Measurements from ENCODE around the gene ISG15.
"Not testable (repeated sequence)": the region's sequence is repeated elsewhere in the genome, so short reads cannot be mapped to it uniquely, and the experiment has no call there.

Gene ISG15

GRCh38 chr1:995665-996633 is 17.3 kb upstream of the ISG15 start:
- no peak for DNase-seq

DNA sequence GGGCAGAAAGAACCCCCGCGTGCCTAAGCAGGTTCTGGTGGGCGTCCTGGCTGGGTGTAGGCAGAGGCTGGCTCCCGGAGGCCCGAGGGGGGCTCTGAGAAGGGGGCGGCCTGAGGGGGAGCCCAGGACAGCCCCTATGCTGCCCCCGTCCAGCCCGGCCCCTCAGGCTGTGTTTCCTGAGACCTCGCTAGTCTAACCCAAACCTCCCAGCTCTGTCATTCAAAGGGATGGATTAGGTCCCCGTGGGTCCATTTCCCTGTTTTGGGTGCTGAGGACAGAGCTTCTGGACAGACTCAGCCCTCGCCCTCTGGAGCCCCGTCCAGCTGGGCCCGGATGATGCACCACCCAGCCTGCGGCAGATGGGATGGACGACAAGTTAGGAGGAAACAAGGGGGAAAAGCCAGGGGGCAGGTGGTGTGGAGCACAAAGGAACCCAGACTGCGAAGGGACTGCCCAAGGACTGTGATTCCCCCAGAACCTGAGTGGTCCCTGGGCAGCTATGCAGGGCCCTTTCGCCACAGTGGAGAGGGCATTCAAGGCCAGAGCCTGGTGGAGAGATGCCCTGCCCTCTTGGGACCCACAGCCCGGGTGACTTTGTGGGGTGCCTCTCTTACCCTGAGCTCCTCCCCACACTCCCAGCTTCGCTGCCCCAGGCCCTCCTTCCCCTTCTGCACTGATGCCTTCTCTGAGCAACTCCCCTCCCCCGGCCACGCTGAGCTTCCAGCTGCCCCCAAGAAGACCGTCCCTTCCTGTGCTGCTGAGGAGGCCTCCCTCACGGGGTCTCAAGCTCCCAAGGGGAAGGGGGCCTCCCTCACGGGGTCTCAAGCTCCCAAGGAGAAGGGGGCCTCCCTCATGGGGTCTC is 16.2 kb upstream of the ISG15 start:
- no peak for DNase-seq

GRCh38 chr1:997713-997992 is 15.6 kb upstream of the ISG15 start:
- DNase-seq = no peak

- no peak for DNase-seq
Observed at GRCh38 chr1:997993-998744, 15.1 kb upstream of the ISG15 start.

DNA sequence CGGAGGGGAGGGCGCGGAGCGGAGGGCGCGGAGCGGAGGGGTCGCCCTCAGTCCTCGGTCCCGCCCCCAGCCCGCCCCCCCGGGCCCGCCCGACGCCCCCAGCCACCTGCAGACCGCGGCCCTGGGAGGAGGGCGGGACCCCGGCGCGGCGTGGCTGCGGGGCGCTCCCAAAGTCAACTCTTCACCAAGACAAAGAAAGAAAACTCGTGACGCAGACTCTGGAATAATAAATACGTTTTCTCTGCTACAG is 14.6 kb upstream of the ISG15 start:
- DNase-seq = no peak

- DNase-seq = no peak
Observed at GRCh38 chr1:998995-999724, 14.1 kb upstream of the ISG15 start.

GRCh38 chr1:999725-1000356 is 13.5 kb upstream of the ISG15 start, which contains the start of gene HES4:
Gene HES4, minus strand, starts transcription at chr1:1000097. Its CDS starts 124 bp downstream, at chr1:999973.
- DNase-seq = peak; percentile 48

GRCh38 chr1:1000357-1001056 is 12.8 kb upstream of the ISG15 start:
- DNase-seq = peak; percentile 68

- no peak for DNase-seq
Observed at GRCh38 chr1:1001057-1001783, 12.1 kb upstream of the ISG15 start.

- no peak for DNase-seq
Observed at GRCh38 chr1:1003618-1004419, 9.5 kb upstream of the ISG15 start.

- DNase-seq = no peak
Observed at GRCh38 chr1:1004420-1004779, 8.9 kb upstream of the ISG15 start.

DNA sequence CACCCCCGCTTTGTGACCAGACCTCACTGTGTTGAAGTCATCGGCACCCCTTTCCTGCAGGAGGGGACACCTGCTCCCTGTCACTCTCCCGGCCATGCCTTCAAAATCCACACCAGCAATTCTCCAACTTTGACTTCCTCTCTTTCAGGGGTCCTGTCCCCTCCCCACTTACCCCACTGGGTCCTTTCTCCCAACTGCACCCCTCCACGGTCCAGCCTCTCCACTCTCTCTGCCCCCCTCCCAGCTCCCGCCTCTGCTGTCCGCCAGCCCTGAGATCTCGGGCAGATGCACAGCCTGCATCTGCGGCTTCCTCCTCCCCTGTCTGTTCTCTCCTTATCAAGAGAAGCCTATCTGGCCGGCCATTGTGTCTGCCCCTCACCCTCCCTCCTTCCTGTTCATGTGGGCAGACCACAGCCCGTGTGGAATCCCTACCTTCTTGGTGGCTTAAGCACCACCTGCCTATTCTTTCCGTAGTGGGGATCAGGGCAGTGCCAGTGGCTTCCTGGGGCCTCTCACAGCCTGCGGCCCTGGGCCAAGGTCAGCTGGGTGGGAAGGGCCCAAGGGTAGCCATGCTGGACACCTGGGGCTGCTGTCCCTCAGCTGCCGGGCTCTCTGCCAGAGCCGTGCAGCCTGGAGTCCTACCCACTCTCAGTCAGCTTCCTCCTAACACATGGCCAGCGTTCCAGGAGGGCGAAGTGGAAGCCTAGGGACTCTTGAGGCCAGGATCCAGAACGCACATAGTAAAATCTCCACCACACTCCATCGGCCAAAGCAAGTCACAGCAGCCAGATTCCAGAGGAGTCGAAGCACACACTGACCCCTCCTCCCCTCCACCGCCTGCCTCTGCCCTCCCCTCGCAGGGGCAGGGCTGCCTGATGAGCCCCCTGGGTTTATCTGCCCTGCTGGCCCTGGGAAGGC is 8.3 kb upstream of the ISG15 start:
- no peak for DNase-seq

GRCh38 chr1:1005774-1006304 is 7.5 kb upstream of the ISG15 start:
- no peak for DNase-seq

- DNase-seq = no peak
Observed at GRCh38 chr1:1006305-1007159, 6.8 kb upstream of the ISG15 start.

- not testable (repeated sequence) for DNase-seq
Observed at GRCh38 chr1:1010131-1010530, 3.2 kb upstream of the ISG15 start.

- DNase-seq = no peak
Observed at GRCh38 chr1:1011396-1011949, 1.8 kb upstream of the ISG15 start.

- not testable (repeated sequence) for DNase-seq
Observed at GRCh38 chr1:1012736-1013104, 577 bp upstream of the ISG15 start.

All from T-helper 9 cell (primary cell).